GM12891 (cell line): Measurements from ENCODE around the gene IMPA2.

Experiments
- DNase-seq: peaks from one replicate; pipeline ENCODE4 v3.0.0; 2011; ENCODE audit warnings: low spot score; ENCODE audit not compliant: insufficient read length
- FAIRE-seq: peaks from 2 replicates; lab custom pipeline; 2011; peaks lifted over from hg19 to GRCh38; lab: Jason Lieb, UNC
- PAX5 ChIP-seq: IDR thresholded peaks from 2 replicates; pipeline ENCODE4 v1.6.1; 2011; ENCODE audit warnings: low read length, moderate library complexity, mild to moderate bottlenecking; ENCODE audit not compliant: insufficient read depth, severe bottlenecking
- POLR2A ChIP-seq: IDR thresholded peaks from 2 replicates; pipeline ENCODE4 v1.6.1; 2011; ENCODE audit warnings: low read depth, low read length, control low read depth
- POLR2AphosphoS5 ChIP-seq: IDR thresholded peaks from 2 replicates; pipeline ENCODE4 v1.6.1; 2011; ENCODE audit warnings: low read depth, low read length, control low read depth
- POU2F2 ChIP-seq: IDR thresholded peaks from 2 replicates; pipeline ENCODE4 v1.6.1; 2011; ENCODE audit warnings: low read depth, mild to moderate bottlenecking, control low read depth, low read length, moderate library complexity
- SPI1 ChIP-seq: IDR thresholded peaks from 2 replicates; pipeline ENCODE4 v1.6.1; 2011; ENCODE audit warnings: low read depth, low read length, control low read depth
- TAF1 ChIP-seq: IDR thresholded peaks from 2 replicates; pipeline ENCODE4 v1.6.1; 2011; ENCODE audit warnings: low read depth, low read length, control low read depth

The IMPA2 gene

GRCh38 chr18:12013186-12013916 is 32.0 kb downstream of the IMPA2 start:
- no peak for DNase-seq
- no peak for FAIRE-seq
- TF ChIP-seq POU2F2 (no peak), SPI1 (no peak), POLR2A (no peak)

- DNase-seq (no peak), FAIRE-seq (no peak)
- TF ChIP-seq PAX5 (no peak), POU2F2 (no peak), TAF1 (no peak), POLR2AphosphoS5 (no peak), POLR2A (no peak), SPI1 (no peak)
Measured at GRCh38 chr18:12014086-12014485, 32.8 kb downstream of the IMPA2 start.

- no peak for DNase-seq
- no peak for TF ChIP-seq SPI1
- TF ChIP-seq POLR2AphosphoS5 = no peak
- no peak for TF ChIP-seq PAX5
- no peak for TF ChIP-seq POLR2A
- TF ChIP-seq POU2F2 = no peak
- FAIRE-seq = no peak
Measured at GRCh38 chr18:12014521-12015415, 33.5 kb downstream of the IMPA2 start.

GRCh38 chr18:12015416-12016062 is 34.2 kb downstream of the IMPA2 start:
- no peak for FAIRE-seq
- DNase-seq = no peak
- TF ChIP-seq POLR2A = no peak
- TF ChIP-seq TAF1 = no peak
- TF ChIP-seq POU2F2 = no peak
- TF ChIP-seq SPI1 = no peak

GRCh38 chr18:12017081-12017480 is 35.8 kb downstream of the IMPA2 start:
- FAIRE-seq = no peak
- DNase-seq = no peak
- TF ChIP-seq PAX5 (no peak), SPI1 (no peak), POLR2AphosphoS5 (no peak), POU2F2 (no peak), POLR2A (no peak), TAF1 (no peak)

GRCh38 chr18:12018861-12019260 is 37.6 kb downstream of the IMPA2 start:
- TF ChIP-seq POLR2AphosphoS5 (no peak), SPI1 (no peak), PAX5 (no peak), POLR2A (no peak), TAF1 (no peak), POU2F2 (no peak)
- no peak for FAIRE-seq

DNA sequence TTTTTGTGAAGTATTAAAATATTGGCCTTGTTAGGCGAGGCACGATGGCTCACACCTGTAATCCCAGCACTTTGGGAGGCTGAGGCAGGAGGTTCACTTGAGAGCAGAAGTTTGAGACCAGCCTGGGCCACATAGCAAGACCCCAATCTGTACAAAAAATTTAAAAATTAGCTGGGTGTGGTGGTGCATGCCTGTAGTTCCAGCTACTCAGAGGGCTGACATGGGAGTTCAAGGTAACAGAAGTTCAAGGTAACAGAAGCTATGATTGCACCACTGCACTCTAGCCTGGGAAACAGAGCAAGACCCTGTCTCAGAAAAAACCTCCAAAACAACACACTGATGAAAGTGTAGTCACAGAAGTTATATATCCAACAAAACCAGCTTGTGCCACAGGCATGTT is 39.8 kb downstream of the IMPA2 start:
- DNase-seq (no peak), FAIRE-seq (no peak)
- TF ChIP-seq POU2F2 (no peak), POLR2AphosphoS5 (no peak), PAX5 (no peak), SPI1 (no peak), POLR2A (no peak), TAF1 (no peak)

More at GRCh38 chr18:12018861-12019260, 37.6 kb downstream of the IMPA2 start:
- DNase-seq = no peak

DNA sequence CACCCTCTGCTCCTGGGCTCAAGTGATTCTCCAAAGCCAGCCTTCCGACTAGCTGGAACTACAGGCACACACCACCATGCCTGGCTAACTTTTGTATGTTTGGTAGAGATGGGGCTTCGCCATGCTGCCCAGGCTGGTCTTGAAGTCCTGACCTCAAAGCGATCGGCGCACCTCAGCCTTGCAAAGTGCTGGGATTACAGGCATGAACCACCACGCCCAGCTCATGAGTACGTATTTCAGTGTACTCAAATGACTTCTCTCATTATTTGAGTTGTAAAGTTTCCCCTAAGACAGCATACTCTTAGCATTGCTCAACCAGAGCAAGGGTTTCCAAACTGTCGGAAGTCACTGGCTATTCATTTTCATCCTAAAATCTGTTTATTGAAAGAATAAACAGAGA is 40.3 kb downstream of the IMPA2 start:
- no peak for FAIRE-seq
- no peak for DNase-seq
- TF ChIP-seq PAX5 = no peak
- TF ChIP-seq POLR2AphosphoS5 = no peak
- TF ChIP-seq POU2F2 = no peak
- no peak for TF ChIP-seq TAF1
- no peak for TF ChIP-seq POLR2A
- TF ChIP-seq SPI1 = no peak

- DNase-seq (no peak), FAIRE-seq (no peak)
- no peak for TF ChIP-seq PAX5
- no peak for TF ChIP-seq POU2F2
- no peak for TF ChIP-seq TAF1
- no peak for TF ChIP-seq SPI1
- TF ChIP-seq POLR2AphosphoS5 = no peak
- no peak for TF ChIP-seq POLR2A
Measured at GRCh38 chr18:12023375-12023774, 42.1 kb downstream of the IMPA2 start.
